Right kidney (tissue), 1 donor: ENCODE measurements around the gene R3HDM1.
"Not testable (repeated sequence)": the region's sequence is repeated elsewhere in the genome, so short reads cannot be mapped to it uniquely, and the experiment has no call there.

Source experiments
- DNase-seq: peaks from one replicate; pipeline ENCODE4 v3.0.0-alpha.2; 2016

The R3HDM1 gene

DNA sequence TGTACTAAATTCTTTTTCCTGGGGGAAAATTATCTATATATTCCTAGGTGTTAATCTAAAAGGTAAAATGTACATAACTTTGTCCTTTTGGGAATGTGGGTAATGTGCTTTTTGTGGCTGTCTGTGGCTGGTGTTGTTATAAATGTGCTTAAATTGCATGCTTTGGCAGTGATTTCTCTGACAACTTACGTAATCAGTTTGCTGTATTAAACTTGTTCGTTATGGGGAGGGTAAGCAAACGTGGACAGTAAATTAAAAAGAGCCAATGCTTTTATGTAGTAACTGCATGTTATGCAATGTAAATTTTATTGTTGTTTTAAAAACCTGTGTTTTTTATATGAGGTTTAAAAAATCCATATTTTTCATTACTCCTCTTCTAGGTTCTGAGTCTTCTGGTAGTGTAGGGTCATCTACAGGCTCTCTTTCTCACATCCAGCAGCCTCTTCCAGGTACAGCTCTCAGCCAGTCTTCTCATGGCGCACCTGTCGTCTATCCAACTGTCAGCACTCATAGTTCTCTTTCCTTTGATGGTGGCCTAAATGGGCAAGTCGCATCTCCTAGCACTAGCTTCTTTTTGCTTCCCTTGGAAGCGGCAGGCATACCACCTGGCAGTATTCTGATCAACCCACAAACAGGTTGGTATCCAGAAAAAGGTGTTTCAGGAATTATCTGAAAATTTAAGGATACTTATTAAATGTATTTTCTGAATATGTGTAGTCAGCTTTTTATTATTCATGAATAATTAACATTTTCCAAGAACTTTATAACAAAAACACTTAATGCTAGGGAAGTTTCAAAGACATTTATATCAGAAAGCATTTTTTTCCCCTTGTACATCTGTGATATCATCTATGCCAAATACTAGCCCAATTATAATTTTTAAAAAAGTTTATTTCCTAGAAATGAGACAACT is 110.1 kb downstream of the R3HDM1 start:
- no peak for DNase-seq

DNA sequence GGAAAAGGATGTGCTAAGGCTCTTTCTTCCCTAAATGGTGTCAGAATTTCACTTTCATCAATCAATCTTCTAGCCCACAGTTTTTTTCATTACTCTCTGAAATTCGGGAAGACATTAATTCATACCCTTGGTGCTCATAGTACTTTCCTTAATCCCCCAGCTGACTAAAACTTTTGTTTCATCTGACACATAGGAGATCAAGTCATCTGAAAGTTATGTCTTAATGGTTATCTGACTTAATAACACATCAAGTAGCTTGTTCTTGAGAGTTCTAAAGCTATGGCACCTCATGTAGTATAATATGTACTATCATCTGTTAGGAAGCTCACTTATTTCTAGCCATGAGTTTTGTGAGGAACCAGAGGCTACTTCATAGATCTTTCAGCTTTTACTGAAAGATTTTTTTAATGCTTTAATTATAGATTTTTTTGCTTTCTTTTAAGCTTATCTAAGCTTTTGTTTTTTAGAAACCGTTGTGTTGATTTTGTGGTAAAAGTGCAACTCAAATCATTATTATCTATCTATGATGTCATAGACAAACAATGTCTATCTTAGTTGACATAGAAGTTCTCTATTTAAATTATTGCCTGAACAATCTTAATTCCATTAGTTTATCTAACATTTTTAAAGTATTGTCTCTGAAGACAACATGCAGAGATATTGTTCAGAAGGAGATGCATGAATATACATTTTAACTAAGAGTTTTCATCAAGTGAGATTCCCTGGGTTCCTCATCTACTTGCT is 116.7 kb downstream of the R3HDM1 start:
- no peak for DNase-seq

DNA sequence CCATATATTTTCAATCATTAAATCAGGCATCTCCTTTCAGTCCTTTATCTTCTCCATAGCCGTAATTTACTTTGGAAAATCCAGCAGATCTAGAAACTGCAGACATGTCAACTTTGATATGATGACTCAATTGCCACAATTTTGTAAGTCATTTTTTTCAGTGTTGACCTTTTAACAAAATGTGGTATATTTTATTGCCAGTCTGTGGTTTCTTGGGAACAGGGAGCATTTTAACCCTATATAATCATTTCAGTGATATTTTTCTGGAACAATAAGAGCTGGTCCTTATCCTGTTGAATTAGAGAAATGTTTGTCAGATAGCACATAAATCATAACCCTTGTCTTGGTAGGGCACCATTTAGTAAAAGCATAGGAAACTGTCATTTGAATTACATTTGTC is 119.4 kb downstream of the R3HDM1 start:
- no peak for DNase-seq

DNA sequence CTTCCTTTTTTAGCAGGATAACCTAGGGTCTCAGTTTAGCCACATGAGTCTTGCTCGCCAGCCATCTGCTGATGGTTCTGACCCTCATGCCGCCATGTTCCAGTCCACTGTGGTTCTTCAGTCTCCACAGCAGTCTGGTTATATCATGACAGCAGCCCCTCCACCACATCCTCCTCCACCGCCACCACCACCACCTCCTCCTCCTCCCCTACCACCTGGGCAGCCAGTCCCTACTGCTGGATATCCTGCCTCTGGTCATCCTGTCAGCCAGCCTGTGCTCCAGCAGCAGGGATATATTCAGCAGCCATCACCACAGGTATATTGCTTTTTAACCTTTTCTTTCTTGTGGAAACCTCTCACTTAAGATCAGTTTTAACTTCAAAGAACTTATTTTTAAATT is 120.4 kb downstream of the R3HDM1 start:
- DNase-seq: no peak

DNA sequence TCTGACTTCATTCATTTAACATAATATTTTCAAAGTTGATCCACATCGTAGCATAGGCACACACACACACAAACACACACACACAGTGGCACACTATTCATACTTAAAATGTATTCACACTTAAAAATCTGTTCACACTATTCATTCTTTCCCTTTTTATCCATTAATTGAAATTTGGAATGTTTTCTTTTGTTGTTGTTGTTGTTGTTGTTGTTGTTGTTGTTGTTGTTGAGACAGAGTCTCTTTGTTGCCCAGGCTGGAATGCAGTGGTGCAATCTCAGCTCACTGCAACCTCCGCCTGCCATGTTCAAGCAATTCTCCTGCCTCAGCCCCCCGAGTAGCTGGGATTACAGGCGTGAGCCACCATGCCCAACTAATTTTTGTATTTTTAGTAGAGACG is 123.0 kb downstream of the R3HDM1 start:
- not testable (repeated sequence) for DNase-seq

DNA sequence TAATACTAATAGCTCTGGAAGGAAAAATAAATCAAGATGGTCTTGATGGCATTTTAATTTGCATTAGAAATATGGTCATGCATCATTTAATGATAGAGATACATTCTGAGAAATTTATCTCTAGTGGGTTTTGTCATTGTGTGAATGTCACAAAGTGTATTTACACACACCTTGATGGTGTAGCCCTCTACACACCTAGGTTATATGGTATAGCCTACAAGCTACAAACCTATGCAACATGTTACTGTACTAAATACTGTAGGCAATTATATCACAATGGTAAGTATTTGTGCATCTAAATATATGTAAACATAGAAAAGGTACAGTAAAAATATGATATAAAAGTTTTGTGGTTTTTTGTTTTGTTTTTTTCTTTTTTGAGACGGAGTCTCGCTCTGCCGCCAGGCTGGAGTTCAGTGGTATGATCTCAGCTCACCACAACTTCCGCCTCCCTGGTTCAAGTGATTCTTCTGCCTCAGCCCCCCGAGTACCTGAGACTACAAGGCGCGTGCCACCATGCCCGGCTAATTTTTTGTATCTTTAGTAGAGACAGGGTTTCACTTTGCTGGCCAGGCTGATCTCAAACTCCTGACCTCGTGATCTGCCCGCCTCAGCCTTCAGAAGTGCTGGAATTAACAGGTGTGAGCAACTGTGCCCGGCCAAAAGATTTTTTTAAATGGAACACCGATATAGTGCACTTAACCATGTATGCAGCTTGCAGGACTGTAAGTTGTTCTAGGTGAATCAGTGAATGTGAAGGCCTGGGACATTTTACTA is 126.7 kb downstream of the R3HDM1 start:
- DNase-seq: no peak

DNA sequence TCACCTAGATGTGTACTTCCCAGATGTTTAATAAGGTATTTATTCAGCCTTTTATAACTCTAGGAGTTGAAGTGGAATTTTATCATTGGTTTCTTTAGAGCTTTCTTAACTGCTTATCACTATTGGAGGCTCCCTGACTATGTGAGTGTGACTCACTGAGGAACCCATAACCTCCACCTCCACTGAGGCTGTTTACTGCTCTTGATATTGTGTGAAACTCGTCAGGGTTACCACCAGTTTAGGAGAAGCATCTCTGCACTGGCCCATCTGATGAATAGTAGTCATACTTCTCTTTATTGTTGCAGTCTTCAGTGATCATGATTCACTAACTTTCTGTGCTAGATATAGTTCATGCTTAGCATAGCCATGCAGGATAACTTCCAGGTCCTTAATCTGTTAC is 130.8 kb downstream of the R3HDM1 start:
- no peak for DNase-seq

DNA sequence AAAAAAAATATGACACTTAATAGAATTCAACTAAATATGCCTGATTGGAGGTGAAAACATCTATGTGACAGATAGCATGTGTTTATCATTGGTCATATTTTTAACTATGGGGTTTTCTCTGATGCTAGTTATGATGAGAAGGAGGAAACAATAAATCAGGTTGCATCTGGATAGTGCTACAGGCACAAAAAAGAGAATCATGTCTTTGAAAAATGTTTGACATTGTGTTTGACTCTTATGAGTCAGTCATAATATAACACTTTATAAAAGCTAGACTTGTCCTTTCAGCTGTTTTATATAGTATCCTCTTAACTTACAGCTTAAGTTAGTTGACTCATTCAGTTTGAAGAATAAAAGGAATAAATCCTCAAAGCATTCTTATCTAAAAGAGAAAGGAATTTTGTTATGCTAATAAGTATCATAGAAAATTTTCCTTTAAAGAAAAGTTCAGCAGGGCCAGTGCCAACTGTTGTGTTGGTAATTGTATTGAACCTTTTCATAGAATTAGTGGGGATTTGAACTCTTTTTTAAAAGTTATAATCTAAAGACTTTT is 131.9 kb downstream of the R3HDM1 start:
- no peak for DNase-seq

DNA sequence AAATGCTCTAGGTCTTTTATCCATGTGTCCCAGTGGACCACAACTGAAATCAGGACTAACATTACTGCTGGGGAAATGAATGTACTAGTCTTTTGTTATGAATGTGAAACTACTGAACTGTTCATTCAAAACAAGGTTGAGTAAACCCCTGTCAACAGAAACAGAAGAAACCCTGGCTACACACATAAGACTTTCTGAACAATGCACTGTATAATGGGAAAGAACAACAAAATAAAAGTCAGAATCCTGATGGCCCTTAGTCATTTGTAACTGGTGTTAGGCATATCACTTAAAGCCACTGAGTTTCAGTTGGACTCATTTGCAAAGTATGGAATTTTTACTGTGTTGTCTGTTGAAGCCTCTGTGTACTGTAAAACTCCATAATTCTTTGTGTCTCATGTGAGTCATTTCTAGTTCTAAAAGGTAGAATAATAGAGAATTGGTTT is 133.4 kb downstream of the R3HDM1 start:
- no peak for DNase-seq

DNA sequence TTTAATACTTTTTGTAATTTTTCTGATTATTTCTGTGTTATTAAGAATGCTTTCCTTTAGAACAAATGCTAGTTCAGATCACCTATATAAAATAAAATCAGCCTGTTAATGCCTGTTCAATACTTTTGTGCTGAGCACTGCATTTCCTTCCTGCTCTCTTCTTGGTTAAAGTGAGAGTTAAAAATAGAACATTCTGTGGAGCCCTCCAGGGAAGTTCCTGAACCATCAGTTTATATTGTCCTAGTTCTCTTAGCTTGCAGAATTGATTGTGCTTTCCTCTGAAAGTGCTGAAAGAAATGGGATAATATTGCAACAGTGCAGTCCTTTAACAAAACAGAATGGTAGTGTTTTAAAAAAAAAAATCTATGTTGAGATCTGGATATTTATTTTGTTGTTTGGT is 135.8 kb downstream of the R3HDM1 start:
- DNase-seq: no peak

DNA sequence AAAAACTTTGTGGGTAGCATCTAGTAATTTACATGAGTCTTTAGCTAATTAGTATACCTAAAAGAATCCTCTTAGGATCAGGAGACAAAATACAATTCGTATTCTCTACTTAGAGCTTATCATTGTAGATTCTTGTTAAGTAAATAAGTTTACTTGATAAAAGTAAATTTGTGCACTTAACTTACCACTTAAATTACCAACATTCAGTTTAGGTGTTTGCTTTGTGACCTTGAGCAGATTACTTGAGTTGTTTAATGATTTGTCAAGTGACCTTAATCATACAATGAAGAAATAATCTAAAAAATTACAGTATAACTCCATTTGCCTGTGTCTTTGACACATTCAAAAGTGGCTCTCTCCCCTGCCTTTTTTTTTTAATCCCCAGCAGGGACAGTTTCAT is 143.2 kb downstream of the R3HDM1 start:
- DNase-seq: no peak

DNA sequence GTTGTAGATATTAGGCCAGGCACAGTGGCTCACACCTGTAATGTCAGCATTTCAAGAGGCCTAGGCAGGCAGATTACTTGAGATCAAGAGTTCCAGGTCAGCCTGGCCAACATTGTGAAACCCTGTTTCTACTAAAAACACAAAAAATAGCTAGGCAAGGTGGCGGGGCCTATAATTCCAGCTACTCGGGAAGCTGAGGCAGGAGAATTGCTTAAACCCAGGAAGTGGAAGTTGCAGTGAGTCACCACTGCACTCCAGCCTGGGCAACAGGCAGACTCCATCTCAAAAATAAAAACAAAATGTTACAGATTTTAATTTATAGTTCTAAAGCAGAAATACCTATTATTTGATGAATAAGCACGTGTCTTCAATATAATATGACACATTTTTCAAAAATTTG is 144.7 kb downstream of the R3HDM1 start:
- DNase-seq: no peak

DNA sequence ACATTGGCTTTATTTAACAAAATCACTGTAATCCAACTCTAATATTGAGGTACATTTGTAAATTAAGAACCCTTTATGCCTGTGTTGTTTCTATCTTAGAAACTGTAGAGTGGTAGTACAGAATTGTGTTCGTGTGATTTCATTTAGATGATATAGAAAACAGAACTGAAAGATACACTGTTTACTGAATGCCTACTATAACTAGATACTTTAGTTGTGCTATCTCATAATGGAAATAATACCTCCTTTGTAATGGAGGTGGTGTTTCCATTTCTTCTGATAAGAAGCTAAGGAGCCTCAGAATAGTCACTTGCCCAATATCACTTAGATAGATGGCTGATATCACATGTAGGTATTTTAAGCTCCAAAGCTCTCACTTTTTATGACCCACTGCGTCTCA is 147.8 kb downstream of the R3HDM1 start:
- no peak for DNase-seq

DNA sequence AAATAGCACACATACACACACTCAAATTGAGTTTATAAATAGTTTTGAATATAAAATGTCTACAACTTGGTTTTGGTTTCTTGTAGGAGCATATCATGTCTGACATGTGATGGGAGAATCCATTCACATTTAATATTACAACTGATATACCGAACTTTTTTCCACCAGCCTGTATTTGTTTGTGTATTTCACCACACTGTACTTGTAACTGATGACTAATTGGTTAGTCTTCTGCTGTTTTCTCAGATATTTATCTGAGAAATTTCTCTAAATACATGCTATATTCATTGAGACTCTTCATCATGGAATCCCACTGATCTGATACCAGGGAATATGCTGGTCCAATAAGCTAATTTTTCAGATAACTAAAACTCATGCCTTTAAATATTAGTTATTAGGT is 154.1 kb downstream of the R3HDM1 start:
- DNase-seq: no peak

DNA sequence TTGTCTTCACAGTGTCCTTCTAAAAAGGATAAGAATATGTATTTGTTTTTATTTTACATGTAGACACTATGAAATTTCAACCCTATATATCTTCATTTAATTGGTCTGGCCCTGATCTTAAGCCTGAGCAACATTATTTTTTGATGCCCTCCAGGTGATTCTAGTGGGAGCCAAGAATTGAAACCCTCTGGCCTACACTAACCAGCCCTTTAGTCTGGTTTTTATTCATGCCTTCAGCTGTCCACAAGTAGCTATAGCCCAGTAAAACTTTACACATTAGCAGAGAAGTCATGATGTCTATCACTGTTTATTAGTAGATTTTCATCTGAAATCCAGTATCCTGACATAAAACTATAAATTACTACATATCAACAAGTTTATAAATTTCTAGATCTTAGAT is 157.7 kb downstream of the R3HDM1 start:
- no peak for DNase-seq

DNA sequence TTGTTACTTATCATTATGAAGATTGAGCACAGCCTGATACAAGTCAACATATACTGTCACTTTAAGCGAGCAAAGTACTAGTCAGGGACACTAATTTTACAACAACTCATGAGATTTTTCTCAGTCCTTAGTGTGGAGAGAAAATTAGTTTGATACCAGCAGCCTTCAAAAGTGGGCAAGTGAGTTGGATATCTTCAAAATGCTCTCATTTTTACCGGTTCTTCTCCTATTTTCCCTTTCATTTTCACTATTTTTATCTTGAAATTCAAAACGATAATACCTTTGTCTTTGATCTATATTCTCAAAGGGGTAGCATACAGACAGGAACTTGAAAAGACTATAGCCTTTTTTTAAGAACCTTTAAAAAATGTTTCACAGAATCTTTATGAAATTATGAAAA is 158.4 kb downstream of the R3HDM1 start:
- no peak for DNase-seq

DNA sequence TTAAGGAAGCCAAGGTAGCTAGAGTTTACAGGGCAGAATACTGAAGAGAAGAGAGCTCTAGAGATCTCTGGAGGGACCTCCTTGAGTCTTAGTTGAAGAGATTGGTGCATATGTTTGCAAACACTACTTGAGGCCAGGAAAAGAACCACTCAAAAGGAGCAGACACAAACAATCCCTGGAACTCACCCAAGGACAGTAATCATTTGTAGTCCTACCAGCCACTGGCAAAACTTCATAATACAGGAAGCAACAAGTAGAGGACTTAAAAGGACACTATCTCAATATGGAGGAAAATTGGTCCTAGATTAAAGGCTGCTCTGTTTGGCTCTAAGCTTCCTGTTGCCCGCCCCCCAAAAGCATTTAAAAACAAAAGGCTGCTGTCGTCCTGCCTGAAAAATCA is 163.4 kb downstream of the R3HDM1 start:
- no peak for DNase-seq

DNA sequence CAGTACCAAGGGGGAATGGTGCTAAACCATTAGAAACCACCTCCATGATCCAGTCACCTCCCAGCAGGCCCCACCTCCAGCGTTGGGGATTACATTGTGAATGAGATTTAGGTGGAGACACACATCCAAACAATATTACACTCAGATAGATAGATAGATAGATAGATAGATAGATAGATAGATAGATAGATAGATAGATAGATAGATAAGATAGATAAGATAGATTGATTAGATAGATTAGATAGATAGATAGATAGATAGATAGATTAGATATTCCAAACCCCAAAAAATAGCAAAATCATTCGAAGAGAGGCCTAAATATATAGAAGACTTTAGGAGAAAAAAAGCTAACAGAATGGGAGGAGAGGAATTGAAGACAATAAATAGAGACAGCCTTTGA is 167.6 kb downstream of the R3HDM1 start:
- DNase-seq: no peak

DNA sequence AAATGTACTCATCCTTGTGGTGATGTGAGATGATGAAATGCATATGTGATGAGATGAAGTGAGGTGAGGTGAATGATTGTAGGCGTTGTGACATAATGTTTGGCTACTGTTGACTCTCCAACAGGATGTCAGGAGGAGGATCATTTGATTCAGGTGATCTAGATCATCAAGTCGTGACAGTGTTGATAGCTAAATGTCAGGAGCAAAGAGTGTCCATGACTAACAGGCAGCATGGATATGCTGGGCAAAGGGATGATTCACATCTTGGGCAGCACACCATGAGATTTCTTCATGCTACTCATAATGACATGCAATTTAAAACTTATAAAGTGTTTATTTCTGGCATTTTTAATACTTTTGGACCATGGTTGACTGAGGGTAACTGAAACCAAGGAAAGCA is 170.2 kb downstream of the R3HDM1 start:
- DNase-seq: no peak

DNA sequence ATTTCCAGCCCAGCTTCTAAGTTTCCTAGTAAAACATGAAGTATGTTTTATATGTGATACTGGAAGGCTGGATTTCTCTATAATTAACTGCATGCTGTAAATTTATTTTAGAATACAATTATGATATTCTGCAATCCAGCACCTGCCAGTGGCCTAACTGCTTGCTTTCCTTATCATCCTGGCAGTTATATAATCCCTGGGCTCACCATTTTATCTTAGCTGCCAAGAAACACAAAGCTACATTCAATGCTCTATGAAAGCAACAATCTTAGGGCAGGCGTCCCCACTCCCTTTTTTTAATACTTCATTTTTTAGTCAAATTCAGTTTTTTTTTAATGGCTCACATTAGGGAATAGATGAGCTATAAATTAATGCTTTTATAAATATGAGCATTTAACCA is 172.0 kb downstream of the R3HDM1 start:
- DNase-seq: no peak

DNA sequence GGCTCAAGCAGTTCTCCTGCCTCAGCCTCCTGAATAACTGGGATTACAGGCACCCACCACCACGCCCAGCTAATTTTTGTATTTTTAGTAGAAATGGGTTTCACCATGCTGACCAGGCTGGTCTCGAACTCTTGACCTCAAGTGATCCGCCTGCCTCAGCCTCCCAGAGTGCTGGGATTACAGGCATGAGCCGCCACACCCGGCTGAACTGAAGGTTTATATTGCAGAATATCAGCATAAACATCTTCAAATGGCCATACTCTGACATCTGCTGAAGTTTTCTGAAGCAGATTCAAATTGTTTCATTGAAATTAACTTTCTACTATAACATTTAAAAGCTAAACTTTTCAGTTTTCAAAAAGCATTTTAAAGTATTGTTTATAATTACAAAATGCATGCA is 172.8 kb downstream of the R3HDM1 start:
- not testable (repeated sequence) for DNase-seq

DNA sequence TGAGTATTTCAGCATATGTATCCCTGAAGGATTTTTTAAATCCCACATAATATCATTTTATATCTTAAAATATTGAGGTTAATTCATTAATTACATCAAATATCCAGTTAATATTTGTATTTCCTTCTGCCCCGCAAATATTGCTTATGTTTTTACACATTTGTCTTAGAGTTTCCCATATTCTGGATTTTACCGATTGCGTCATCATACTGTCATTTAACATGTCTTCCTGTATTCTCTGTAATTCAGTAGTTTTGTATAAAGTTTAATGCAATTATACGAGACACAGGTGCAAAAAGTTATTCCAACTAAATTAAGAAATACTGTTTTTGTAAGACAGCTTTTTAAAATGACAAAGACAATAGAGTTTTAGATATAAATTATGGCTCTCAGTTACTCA is 176.9 kb downstream of the R3HDM1 start:
- no peak for DNase-seq

DNA sequence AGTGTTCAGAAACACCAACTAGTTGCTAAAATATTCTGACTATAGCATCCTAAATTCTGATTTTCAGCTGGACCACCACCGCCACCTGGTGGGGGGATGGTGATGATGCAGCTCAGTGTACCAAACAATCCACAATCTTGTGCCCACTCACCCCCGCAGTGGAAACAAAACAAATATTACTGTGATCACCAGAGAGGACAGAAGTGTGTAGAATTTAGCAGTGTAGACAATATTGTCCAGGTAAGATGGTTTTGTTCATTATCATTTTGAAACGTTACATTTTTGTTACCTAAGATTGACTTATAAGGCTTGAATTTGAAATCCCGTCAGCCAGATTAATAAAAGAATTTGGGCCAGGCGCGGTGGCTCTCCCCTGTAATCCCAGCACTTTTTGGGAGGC is 178.7 kb downstream of the R3HDM1 start:
- DNase-seq: peak; percentile 10
